Spleen (tissue), 7 donors: ENCODE results near the gene AGBL1.

Experiments used
- CTCF ChIP-seq, 11 experiments: fragments of 200-600 bp in 7 of 11; fragments of 450-650 bp in 4 of 11; sonication (generic) in 4 of 11; IDR thresholded peaks in 8 of 11; conservative IDR thresholded peaks in 3 of 11; 1 replicate in 7 of 11; 2 replicates in 4 of 11; pipeline versions ENCODE4 v1.4.0 to v1.8.0; 2016 to 2021; ENCODE audit warnings: antibody characterized with exemption in 11 of 11, inconsistent platforms in 4 of 11, mild to moderate bottlenecking in 1 of 11
- POLR2A ChIP-seq, 3 donors: fragments of 450-650 bp; IDR thresholded peaks; one replicate each; pipeline ENCODE4 v1.5.1; 2017; ENCODE audit warnings: antibody characterized with exemption in 3 of 3, mild to moderate bottlenecking in 1 of 3
- POLR2AphosphoS5 ChIP-seq, 3 donors: sonication (generic); formaldehyde crosslinking; IDR thresholded peaks; one replicate each; pipeline ENCODE4 v1.5.1; 2017; ENCODE audit warnings: antibody characterized with exemption in 3 of 3
- donor health status: DM: no; HTN: no; CAD: no; lungs with moderate emphysema.
- donor health status: DM: no; HTN: no; CAD: no.
- donor health status: DM: no; HTN: no; CAD: no.

- TF ChIP-seq CTCF (IDR thresholded peaks at IDR 0.05 in 8 of 11, conservative IDR thresholded peaks at IDR 0.05 in 3 of 11) (no peak), POLR2AphosphoS5 (IDR thresholded peaks at IDR 0.05) (no peak), POLR2A (IDR thresholded peaks at IDR 0.05) (no peak)
Measured at GRCh38 chr15:86087808-86088207, 8.1 kb downstream of the AGBL1 start.
